Measurements from ENCODE around the gene CDH8.
"Not testable (repeated sequence)": the region's sequence is repeated elsewhere in the genome, so short reads cannot be mapped to it uniquely, and the experiment has no call there.

Gene CDH8

GRCh38 chr16:61871837-61872777 is 164.1 kb downstream of the CDH8 start:
- DNase-seq (ENCODE audit: low read depth, low spot score), result no peak

GRCh38 chr16:61862221-61863155 is 173.8 kb downstream of the CDH8 start:
- DNase-seq (ENCODE audit: low read depth, low spot score), result no peak

DNA sequence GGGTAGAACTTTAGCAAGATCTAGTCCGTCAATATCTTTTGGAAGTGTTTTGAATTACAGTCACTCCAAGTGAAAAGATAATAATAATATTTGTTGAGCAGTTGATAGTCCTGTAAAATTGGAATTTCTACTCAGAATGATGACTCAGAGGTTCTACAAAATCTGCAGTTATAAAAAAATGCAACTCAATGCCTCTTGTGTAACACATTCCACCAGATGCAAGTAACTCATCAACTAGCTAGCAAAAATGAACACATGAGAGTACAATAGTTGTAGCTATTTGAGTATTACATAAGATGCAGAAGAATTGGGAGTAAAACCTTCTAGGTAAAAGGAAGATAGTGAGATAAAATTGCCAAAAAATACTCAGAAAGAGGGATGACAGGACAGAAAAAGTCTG is 177.2 kb downstream of the CDH8 start:
- no peak for DNase-seq (ENCODE audit: low read depth, low spot score)

GRCh38 chr16:61842666-61843065 is 193.6 kb downstream of the CDH8 start:
- no peak for DNase-seq (ENCODE audit: low read depth, low spot score)

GRCh38 chr16:61836804-61837393 is 199.3 kb downstream of the CDH8 start:
- no peak for DNase-seq (ENCODE audit: low read depth, low spot score)

GRCh38 chr16:61834082-61834481 is 202.2 kb downstream of the CDH8 start:
- no peak for DNase-seq (ENCODE audit: low read depth, low spot score)

DNA sequence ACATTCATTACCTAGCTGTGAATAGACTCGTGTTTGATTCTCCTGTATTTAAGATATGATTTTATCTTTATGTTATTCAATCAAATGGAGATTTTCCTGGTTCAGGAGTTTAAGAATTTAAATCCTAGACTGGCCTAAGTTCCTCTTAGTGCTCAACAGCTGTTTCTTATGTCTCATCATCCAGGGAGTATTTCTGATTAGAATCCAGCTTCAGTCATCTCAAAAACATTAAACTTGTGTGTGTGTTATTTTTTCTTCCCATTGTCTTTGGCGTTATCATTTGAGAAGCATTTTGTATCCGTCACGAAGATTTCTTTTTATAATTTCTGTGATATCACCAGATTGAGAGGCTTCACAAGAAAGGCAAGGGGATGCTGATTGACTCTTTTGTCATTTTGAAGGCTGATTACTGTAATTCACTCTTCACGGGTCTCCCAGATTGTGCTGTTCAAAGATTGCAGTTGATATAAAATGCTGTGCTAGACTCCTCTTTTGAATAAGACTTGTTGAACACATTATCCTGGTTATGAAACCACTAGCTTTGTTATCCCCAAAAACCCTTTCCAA is 204.8 kb downstream of the CDH8 start:
- DNase-seq (ENCODE audit: low read depth, low spot score), result no peak

DNA sequence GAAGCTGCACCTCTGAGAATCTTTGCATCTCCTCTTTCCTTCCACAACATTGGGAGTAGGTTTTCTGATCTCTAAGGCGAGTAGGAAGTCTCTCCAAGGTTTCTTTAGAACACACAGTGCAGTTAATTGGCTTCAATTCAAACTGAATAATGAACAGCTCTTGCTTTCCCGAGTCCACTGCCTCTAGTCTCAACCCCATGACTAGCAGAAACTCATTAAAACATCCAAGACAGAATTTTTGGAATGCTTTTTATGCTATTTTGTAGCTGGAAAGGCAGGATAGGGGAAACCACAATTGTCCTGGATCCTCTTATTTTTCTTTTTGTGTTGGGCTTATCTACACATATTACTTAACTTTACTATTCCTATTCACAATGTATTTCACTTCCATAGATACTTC is 206.6 kb downstream of the CDH8 start:
- no peak for DNase-seq (ENCODE audit: low read depth, low spot score)

DNA sequence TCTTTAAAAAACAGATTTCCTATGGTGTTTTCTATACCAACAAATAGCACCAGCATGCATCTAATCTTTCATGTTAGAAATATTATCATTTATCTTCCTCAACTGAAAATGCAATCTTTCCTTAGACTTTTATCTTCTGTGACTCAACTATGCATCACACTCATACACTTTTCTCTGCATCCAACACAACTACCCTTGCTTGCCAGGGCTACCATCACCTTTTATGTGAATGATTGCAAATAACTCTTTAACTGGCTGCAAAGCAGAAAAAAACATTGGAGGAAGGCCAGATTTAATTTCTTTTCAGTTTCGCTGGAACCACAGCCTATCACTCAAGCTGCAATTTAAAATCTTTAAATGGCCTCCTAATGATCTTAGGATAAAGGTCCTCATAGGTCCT is 212.9 kb downstream of the CDH8 start:
- DNase-seq (ENCODE audit: low read depth, low spot score), result no peak

DNA sequence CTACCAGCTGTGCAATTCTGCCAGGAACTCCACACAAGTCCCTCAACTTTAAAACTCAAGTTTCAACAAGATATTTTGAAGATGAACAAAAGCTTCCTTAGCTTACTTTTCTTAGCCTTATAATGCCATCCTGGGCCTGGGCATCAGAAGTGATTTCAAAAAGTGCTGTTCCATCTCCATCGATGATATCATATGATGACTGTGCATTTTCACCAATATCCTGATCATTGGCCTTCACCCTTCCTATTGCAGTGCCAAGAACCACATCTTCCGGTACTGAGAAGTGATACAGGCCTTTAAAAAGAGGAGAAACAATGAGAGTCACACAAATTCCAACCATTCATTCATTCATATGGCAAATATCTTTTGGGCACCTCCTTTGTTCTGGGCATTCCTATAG is 215.4 kb downstream of the CDH8 start:
- DNase-seq (ENCODE audit: low read depth, low spot score), result no peak

DNA sequence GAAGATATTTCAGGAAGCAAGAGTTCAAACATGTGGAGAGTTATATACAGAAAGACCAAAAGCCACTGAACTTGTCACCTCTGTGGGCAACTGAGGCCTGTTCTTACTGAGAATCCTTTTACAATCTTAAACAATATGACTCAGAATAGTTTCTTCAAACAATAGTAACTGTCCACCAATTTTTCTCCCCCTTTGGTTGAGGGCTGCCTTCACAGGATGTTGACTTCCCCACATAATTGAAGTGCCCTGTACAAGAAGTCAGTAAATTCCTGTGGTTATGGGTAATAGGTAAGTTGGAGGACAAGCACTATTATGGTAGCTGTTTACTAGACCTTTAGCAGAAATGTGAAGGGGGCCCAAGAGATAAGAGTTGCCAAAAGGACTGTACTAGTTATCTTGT is 215.8 kb downstream of the CDH8 start:
- DNase-seq (ENCODE audit: low read depth, low spot score), result no peak

- no peak for DNase-seq (ENCODE audit: low read depth, low spot score)
Measured at GRCh38 chr16:61818850-61819249, 217.4 kb downstream of the CDH8 start.

DNA sequence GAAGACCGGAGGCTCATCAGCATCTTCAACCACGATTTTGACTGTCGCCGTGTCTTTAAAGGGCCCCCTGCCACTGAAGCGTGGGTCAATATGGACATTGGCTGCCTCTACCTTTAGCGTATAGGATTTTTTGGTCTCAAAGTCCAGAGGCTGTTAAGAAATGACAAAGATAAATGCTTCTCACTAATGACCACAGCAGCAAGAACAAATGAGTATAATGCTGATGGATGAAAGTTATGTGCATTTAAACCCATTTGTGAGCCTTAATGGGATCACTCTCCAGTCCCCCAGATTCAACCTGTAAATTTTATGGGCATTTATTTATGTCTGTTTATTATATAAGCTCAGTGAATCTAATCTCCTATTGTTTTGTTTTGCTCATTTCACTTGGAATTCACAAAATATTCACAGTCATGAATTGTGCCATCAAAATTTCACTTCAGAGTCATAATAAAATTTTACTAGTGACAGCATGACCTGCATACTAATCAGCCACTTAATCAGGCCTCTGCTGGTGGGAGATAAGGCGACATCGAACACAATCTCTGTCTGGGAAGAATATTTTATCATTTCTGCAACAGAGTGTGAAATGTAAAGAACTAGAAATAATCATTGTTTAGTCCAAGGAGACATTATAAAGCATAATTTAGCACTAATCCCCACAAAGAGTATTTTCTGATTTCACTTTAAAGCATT is 218.5 kb downstream of the CDH8 start:
- no peak for DNase-seq (ENCODE audit: low read depth, low spot score)

- DNase-seq (ENCODE audit: low read depth, low spot score), result no peak
Measured at GRCh38 chr16:61814726-61815347, 221.4 kb downstream of the CDH8 start.

- no peak for DNase-seq (ENCODE audit: low read depth, low spot score)
Measured at GRCh38 chr16:61813339-61813738, 222.9 kb downstream of the CDH8 start.

DNA sequence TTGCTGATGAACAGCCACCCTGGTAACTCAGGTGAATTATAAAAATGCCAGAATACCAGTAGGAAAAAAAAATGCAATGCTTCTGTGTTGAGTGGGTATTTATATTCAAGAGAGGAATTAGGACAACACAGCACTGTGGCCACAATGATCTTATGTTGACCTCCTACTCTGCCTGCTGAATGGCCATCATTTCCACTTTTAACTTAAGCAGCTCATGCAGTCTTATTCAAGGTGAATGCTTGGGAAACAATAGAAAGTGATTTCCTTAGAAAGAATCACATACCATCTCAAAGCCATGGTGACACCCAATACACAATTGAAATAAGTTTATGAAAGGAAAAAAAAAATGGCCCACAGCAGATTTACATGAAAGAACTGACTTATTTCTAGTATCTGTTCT is 224.0 kb downstream of the CDH8 start:
- no peak for DNase-seq (ENCODE audit: low read depth, low spot score)

- DNase-seq (ENCODE audit: low read depth, low spot score), result no peak
Measured at GRCh38 chr16:61807551-61807950, 228.7 kb downstream of the CDH8 start.

DNA sequence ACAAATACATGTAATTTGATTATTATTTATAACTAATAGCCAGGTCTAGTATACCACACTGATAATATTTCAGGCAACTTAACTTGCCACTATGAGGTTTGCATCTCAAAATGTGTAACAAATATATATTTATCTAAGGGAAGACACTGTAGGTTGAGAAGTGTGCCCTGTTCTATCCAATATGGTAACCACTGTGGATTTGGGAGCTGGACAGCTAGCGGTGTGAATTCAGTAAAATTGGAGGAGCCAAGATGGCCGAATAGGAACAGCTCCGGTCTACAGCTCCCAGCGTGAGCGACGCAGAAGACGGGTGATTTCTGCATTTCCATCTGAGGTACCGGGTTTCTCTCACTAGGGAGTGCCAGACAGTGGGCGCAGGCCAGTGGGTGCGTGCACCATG is 235.0 kb downstream of the CDH8 start:
- DNase-seq (ENCODE audit: low read depth, low spot score), result not testable (repeated sequence)

DNA sequence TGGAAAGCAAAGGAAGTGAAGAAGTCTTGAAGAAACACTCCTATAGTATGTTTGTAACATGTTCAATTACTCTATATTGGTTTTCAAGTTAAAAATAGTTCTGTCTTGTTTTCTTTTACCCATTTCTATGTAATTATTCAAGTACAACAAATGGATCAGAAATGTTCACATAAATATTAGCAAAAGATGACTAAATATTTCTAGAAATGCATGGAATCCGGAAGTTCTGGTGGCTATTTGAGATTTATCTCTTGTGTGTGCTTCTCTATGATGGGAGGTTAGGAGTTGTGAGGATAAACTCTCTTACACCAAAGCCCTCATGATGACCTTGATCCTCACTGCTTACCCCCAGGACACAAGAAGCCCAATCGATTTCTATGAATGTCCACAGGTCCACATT is 237.5 kb downstream of the CDH8 start:
- DNase-seq (ENCODE audit: low read depth, low spot score), result no peak

DNA sequence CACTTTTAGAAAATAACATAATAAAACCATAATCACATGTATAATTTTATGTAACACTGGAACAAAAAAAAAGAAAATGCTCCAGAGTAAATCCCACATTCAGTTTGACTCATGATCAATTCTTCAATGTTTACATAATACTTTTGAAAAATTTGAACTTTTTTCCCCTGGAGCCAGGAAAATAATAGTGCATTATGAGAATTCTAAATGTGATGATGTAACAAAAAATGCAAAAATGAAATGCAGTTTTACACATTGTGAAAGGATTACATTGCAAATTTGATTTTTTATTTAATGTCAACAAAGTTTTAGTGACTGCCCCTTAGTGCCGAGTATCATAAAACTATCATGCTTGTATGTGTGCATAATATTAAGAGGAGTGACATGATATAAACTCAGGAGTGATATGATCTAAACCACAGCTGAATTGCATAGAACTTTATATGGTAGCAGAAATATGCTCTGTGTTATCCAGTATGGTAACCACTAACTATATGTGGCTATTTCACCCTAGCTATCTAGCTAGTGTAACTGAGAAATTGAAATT is 238.2 kb downstream of the CDH8 start:
- no peak for DNase-seq (ENCODE audit: low read depth, low spot score)
